Stomach (tissue), 4 donors: ENCODE results near the gene KIAA2012.

ENCODE experiments used
- EP300 ChIP-seq: sonication (generic); formaldehyde crosslinking; IDR thresholded peaks from one replicate; pipeline ENCODE4 v1.6.1; 2017; ENCODE audit warnings: antibody characterized with exemption
- POLR2A ChIP-seq, 4 donors: fragments of 450-650 bp; IDR thresholded peaks; one replicate each; pipeline ENCODE4 v1.6.1; 2016; ENCODE audit warnings: antibody characterized with exemption in 4 of 4, control low read depth in 2 of 4, mild to moderate bottlenecking in 1 of 4, moderate library complexity in 1 of 4
- POLR2AphosphoS5 ChIP-seq, 3 donors: sonication (generic); formaldehyde crosslinking; IDR thresholded peaks; one replicate each; pipeline ENCODE4 v1.6.1; 2016; ENCODE audit warnings: antibody characterized with exemption in 3 of 3
- TF ChIP-seq, protein P1 (sequence below), 7 experiments: fragments of 450-650 bp in 4 of 7; fragments of 200-600 bp in 3 of 7; sonication (generic) in 3 of 7; IDR thresholded peaks; one replicate each; pipeline ENCODE4 v1.5.1; 2016 to 2019; ENCODE audit warnings: antibody characterized with exemption in 7 of 7, control low read depth in 2 of 7, mild to moderate bottlenecking in 1 of 7

DNA sequence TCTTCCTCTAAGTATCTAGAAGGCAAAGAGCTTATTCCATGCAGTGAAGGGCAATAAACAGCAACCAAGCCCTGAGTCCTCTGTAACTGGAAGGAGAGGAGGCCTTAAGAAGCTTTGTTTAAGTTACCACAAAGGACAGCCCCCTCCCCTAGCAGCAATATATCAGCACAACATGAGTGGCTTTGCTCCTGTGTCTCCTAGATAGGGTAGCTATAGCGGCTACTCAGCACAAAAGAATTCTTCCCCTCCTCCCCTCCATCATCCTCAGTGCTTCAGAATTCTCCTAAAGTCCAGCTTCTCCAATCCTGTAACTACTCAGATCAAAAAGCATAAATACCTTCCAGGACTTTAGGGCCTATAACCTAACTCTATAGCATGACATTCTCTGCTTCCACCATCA lies 148.8 kb downstream of the KIAA2012 start:
- TF ChIP-seq, protein P1, sequence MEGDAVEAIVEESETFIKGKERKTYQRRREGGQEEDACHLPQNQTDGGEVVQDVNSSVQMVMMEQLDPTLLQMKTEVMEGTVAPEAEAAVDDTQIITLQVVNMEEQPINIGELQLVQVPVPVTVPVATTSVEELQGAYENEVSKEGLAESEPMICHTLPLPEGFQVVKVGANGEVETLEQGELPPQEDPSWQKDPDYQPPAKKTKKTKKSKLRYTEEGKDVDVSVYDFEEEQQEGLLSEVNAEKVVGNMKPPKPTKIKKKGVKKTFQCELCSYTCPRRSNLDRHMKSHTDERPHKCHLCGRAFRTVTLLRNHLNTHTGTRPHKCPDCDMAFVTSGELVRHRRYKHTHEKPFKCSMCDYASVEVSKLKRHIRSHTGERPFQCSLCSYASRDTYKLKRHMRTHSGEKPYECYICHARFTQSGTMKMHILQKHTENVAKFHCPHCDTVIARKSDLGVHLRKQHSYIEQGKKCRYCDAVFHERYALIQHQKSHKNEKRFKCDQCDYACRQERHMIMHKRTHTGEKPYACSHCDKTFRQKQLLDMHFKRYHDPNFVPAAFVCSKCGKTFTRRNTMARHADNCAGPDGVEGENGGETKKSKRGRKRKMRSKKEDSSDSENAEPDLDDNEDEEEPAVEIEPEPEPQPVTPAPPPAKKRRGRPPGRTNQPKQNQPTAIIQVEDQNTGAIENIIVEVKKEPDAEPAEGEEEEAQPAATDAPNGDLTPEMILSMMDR (IDR thresholded peaks at IDR 0.05) = no peak
- no peak for TF ChIP-seq POLR2A (IDR thresholded peaks at IDR 0.05)
- TF ChIP-seq POLR2AphosphoS5 (IDR thresholded peaks at IDR 0.05) = no peak
- TF ChIP-seq EP300 = no peak
